Activated CD4-positive, alpha-beta T cell treated with anti-CD3 and anti-CD28 coated beads for 24 hours (primary cell): ENCODE data around the gene HEPHL1.
"Not testable (repeated sequence)": the region's sequence is repeated elsewhere in the genome, so short reads cannot be mapped to it uniquely, and the experiment has no call there.

ENCODE experiments used
- DNase-seq, 2 donors: peaks; one replicate each; pipeline ENCODE4 v3.0.0-alpha.2; 2020; ENCODE audit warnings: low read depth in 2 of 2

The HEPHL1 gene

GRCh38 chr11:94089341-94089740 is 68.2 kb downstream of the HEPHL1 start:
- no peak for DNase-seq

- DNase-seq: no peak
Measured at GRCh38 chr11:94090401-94090800, 69.2 kb downstream of the HEPHL1 start.

GRCh38 chr11:94091091-94091490 is 69.9 kb downstream of the HEPHL1 start:
- no peak for DNase-seq

GRCh38 chr11:94100253-94100652 is 79.1 kb downstream of the HEPHL1 start:
- DNase-seq: no peak

GRCh38 chr11:94103471-94103870 is 82.3 kb downstream of the HEPHL1 start:
- no peak for DNase-seq

- DNase-seq: no peak
Measured at GRCh38 chr11:94104734-94105133, 83.6 kb downstream of the HEPHL1 start.

- DNase-seq: no peak
Measured at GRCh38 chr11:94106716-94107115, 85.6 kb downstream of the HEPHL1 start.

- DNase-seq: no peak
Measured at GRCh38 chr11:94107363-94107762, 86.2 kb downstream of the HEPHL1 start.

GRCh38 chr11:94111241-94111640 is 90.1 kb downstream of the HEPHL1 start:
- DNase-seq: no peak

- DNase-seq: no peak
Measured at GRCh38 chr11:94111660-94112059, 90.5 kb downstream of the HEPHL1 start.

GRCh38 chr11:94112206-94112953 is 91.2 kb downstream of the HEPHL1 start:
- DNase-seq: no peak

- no peak for DNase-seq
Measured at GRCh38 chr11:94117197-94117574, 96.0 kb downstream of the HEPHL1 start.

GRCh38 chr11:94117871-94118270 is 96.7 kb downstream of the HEPHL1 start:
- no peak for DNase-seq

GRCh38 chr11:94119676-94120075 is 98.5 kb downstream of the HEPHL1 start:
- not testable (repeated sequence) for DNase-seq

GRCh38 chr11:94120516-94120915 is 99.4 kb downstream of the HEPHL1 start:
- DNase-seq: not testable (repeated sequence)

GRCh38 chr11:94120946-94121345 is 99.8 kb downstream of the HEPHL1 start:
- DNase-seq: no peak

GRCh38 chr11:94125407-94126115 is 104.4 kb downstream of the HEPHL1 start:
- no peak for DNase-seq

GRCh38 chr11:94127638-94128037 is 106.5 kb downstream of the HEPHL1 start:
- DNase-seq: no peak

- peak in 1 of 2 donors; percentile 14 for DNase-seq
Measured at GRCh38 chr11:94128291-94128745, 107.2 kb downstream of the HEPHL1 start.

GRCh38 chr11:94128746-94129511 is 107.8 kb downstream of the HEPHL1 start, which contains the start of gene PANX1:
Gene PANX1 (plus strand): TSS chr11:94128841. CDS start chr11:94129313, 472 bp downstream.
- peak; percentile 51 to 58 for DNase-seq

- no peak for DNase-seq
Measured at GRCh38 chr11:94129512-94130297, 108.6 kb downstream of the HEPHL1 start.
